UCSD-AML1 (cell line): Measurements from ENCODE around the gene SFSWAP.
"Not testable (repeated sequence)": the region's sequence is repeated elsewhere in the genome, so short reads cannot be mapped to it uniquely, and the experiment has no call there.

ENCODE experiments used
- DNase-seq: peaks from one replicate; lab custom pipeline; 2025; ENCODE audit not compliant: unreplicated experiment; lab: John Stamatoyannopoulos, UW

SFSWAP gene

GRCh38 chr12:131701705-131702572 lies 9.0 kb upstream of the SFSWAP start:
- DNase-seq, result no peak

GRCh38 chr12:131702573-131702877 lies 8.4 kb upstream of the SFSWAP start:
- no peak for DNase-seq

GRCh38 chr12:131703161-131703560 lies 7.7 kb upstream of the SFSWAP start:
- DNase-seq, result no peak

- no peak for DNase-seq
Measured at GRCh38 chr12:131704509-131704908, 6.4 kb upstream of the SFSWAP start.

GRCh38 chr12:131706709-131707108 lies 4.2 kb upstream of the SFSWAP start:
- not testable (repeated sequence) for DNase-seq

- no peak for DNase-seq
Measured at GRCh38 chr12:131709226-131709625, 1.7 kb upstream of the SFSWAP start.

GRCh38 chr12:131711551-131712205 lies 788 bp downstream of the SFSWAP start:
- DNase-seq, result no peak

- no peak for DNase-seq
Measured at GRCh38 chr12:131713349-131713748, 2.5 kb downstream of the SFSWAP start.

- DNase-seq, result no peak
Measured at GRCh38 chr12:131714759-131715158, 3.9 kb downstream of the SFSWAP start.

GRCh38 chr12:131716282-131716681 lies 5.4 kb downstream of the SFSWAP start:
- no peak for DNase-seq

- DNase-seq, result no peak
Measured at GRCh38 chr12:131720241-131720640, 9.4 kb downstream of the SFSWAP start.

- no peak for DNase-seq
Measured at GRCh38 chr12:131720921-131721320, 10.0 kb downstream of the SFSWAP start.

GRCh38 chr12:131721548-131721947 lies 10.7 kb downstream of the SFSWAP start:
- DNase-seq, result no peak

- no peak for DNase-seq
Measured at GRCh38 chr12:131723532-131723931, 12.6 kb downstream of the SFSWAP start.

- no peak for DNase-seq
Measured at GRCh38 chr12:131724534-131724933, 13.6 kb downstream of the SFSWAP start.

- no peak for DNase-seq
Measured at GRCh38 chr12:131725503-131725902, 14.6 kb downstream of the SFSWAP start.

GRCh38 chr12:131728720-131729119 lies 17.8 kb downstream of the SFSWAP start:
- no peak for DNase-seq

- no peak for DNase-seq
Measured at GRCh38 chr12:131729254-131729955, 18.5 kb downstream of the SFSWAP start.

GRCh38 chr12:131732996-131733615 lies 22.2 kb downstream of the SFSWAP start:
- DNase-seq, result no peak

- DNase-seq, result no peak
Measured at GRCh38 chr12:131733874-131734273, 23.0 kb downstream of the SFSWAP start.

- DNase-seq, result no peak
Measured at GRCh38 chr12:131734336-131735152, 23.7 kb downstream of the SFSWAP start.
